ENCODE measurements around the gene HSP90B1. TPM values are rescaled to one million over a fixed set of nuclear protein-coding genes. Genes with fewer than 3 reads are reported as not detected.

The HSP90B1 gene
- total and polyA plus RNA-seq, 11 donors: 166 to 1,036 (median 337) TPM

DNA sequence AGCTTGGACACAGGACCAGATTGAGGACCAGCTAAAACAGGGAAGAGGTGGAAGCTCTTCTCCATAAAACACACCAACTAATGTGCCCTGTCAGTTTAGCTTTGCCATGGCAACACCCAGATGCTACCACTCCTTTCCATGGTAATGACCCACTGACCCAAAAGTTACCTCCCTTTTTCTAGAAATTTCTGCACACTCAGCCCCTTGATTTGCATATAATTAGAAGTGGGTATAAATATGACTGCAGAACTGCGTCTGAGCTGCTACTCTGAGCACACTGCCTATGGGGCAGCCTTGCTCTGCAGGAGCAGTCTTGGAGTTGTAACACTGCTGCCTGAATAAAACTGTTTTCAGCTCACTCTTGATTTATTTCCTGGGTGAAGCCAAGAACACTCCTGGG is 32.3 kb downstream of the HSP90B1 start:
- TF ChIP-seq, protein P1, sequence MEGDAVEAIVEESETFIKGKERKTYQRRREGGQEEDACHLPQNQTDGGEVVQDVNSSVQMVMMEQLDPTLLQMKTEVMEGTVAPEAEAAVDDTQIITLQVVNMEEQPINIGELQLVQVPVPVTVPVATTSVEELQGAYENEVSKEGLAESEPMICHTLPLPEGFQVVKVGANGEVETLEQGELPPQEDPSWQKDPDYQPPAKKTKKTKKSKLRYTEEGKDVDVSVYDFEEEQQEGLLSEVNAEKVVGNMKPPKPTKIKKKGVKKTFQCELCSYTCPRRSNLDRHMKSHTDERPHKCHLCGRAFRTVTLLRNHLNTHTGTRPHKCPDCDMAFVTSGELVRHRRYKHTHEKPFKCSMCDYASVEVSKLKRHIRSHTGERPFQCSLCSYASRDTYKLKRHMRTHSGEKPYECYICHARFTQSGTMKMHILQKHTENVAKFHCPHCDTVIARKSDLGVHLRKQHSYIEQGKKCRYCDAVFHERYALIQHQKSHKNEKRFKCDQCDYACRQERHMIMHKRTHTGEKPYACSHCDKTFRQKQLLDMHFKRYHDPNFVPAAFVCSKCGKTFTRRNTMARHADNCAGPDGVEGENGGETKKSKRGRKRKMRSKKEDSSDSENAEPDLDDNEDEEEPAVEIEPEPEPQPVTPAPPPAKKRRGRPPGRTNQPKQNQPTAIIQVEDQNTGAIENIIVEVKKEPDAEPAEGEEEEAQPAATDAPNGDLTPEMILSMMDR (IDR thresholded peaks at IDR 0.05): no peak
- no peak for TF ChIP-seq POLR2A (IDR thresholded peaks at IDR 0.05)
- H3K36me3 ChIP-seq: no peaks in the 10 kb centered on the region
- H3K27me3 ChIP-seq: no peaks in the 10 kb centered on the region
- no peak for DNase-seq
- H3K4me1 ChIP-seq: peaks cover 4 to 43% (median 27%) of the 10 kb centered on the region in 12 donors
- no peak overlapping the region for H3K4me3 ChIP-seq
- WGBS, 4 donors: 8 to 53% (median 30%) methylated on average over 1 of the region's 1 CpG
- intact Hi-C loops (cut with DNase I): loop anchor here in 1 of 10 donors (10.0 kb wide), 1 partner anchor 142 kb away; no protein-coding TSS in a partner anchor
- no peak for ATAC-seq
- no peaks in the 10 kb centered on the region for H3K9me3 ChIP-seq
- no peak overlapping the region for H3K27ac ChIP-seq

DNA sequence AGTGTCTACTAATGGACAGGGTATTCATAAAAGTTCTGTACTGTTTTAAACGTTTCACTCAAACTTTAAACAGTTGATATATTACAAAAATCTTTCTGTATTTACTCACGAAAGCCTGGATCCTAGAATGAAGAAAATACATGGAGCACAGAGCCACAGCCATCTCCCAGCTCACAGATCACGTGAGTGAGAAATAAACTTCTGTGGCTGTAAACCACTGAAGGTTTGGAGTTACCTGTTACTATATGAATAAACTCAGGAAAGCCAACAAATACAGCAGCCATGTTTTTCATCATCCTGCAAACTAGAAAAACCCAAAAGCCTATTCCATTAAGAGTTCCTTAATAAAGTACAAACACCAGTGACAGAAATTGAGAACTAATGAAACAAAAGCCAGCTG is 34.6 kb downstream of the HSP90B1 start:
- 19 to 26% (median 21%) methylated on average over 3 of the region's 3 CpGs for WGBS, 4 donors
- TF ChIP-seq POLR2A (IDR thresholded peaks at IDR 0.05): no peak
- TF ChIP-seq, protein P1 (IDR thresholded peaks at IDR 0.05): no peak
- H3K36me3 ChIP-seq: peaks cover 0 to 13% (median 0%) of the 10 kb centered on the region in 9 donors
- DNase-seq (no peak), ATAC-seq (no peak)
- peaks cover 4 to 59% (median 48%) of the 10 kb centered on the region in 12 donors for H3K4me1 ChIP-seq
- no peaks in the 10 kb centered on the region for H3K9me3 ChIP-seq
- intact Hi-C loops (cut with DNase I): loop anchor here in 6 of 10 donors (1.0 to 10.0 kb wide), 7 partner anchors 8 to 140 kb away; partner anchors contain the start of genes HCFC2 (in 4 of the 6) and HSP90B1 (in 2 of the 6)
- H3K27me3 ChIP-seq: no peaks in the 10 kb centered on the region
- H3K4me3 ChIP-seq: peak overlapping the region; percentile 74 to 99 (median 84)
- peak overlapping the region; percentile 73 to 98 (median 96) for H3K27ac ChIP-seq

DNA sequence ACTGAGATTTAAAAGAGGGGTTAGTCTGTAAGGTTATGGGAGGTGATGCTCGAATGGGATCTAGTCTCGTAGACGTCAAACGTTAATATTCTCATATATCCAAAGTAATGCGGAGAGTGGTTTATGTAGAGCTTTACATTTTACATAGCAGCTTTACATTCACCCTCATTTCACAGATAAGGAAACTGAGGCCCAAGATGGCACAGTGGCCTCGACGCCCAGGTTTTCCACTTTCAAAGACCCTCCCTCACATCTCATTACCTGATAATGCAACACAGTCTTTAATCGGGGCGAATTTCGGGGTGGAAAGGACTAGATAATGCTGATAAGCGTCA is 35.0 kb downstream of the HSP90B1 start:
- no peak for DNase-seq
- Histone ChIP-seq H3K27ac (peak overlapping the region; percentile 73 to 98 (median 96)), H3K4me1 (peaks cover 4 to 59% (median 51%) of the 10 kb centered on the region in 12 donors), H3K27me3 (no peaks in the 10 kb centered on the region), H3K9me3 (no peaks in the 10 kb centered on the region), H3K36me3 (peaks cover 0 to 14% (median 0%) of the 10 kb centered on the region in 9 donors), H3K4me3 (peak overlapping the region; percentile 74 to 99 (median 84))
- intact Hi-C loops (cut with DNase I): loop anchor here in 6 of 10 donors (1.0 to 10.0 kb wide), 7 partner anchors 8 to 140 kb away; partner anchors contain the start of genes HCFC2 (in 4 of the 6) and HSP90B1 (in 2 of the 6)
- no peak for ATAC-seq
- TF ChIP-seq, protein P1 (IDR thresholded peaks at IDR 0.05): no peak
- no peak for TF ChIP-seq POLR2A (IDR thresholded peaks at IDR 0.05)
- 0% methylated on average over 11 of the region's 11 CpGs for WGBS, 4 donors

DNA sequence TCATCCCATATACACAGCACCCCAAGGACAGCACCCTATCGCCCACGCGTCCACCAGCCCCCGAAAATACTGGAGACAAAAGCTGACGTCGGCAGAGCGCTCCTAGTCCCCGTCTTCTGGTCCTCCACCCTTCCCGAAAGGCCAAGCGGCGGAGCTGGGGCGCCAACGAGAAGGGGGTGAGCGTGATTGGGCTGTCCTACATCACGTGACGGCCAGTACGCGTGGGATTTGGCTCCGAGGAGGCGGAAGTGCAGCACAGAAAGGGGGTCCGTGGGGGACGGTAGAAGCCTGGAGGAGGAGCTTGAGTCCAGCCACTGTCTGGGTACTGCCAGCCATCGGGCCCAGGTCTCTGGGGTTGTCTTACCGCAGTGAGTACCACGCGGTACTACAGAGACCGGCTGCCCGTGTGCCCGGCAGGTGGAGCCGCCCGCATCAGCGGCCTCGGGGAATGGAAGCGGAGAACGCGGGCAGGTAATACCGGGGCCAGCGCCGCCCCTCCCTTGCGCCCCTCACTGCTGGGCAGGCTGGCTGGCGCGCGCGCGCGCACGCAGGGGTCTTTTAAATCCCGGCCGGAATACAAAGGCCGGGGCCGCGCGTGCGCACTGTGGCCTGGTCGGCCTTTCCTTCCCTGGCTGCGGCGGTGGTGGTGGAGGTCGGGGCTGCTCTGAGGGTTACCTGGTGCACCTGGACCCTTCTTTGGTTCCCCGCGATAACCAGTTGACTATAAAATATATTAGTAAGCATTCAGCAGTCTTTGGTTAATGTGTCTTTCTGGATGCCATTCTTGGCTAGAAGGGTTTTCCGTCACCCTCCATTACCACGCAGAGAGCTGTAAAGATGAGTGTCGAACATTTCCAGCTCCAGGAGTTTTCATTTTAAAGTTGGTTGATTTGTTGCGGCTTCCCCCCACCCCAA is 35.6 kb downstream of the HSP90B1 start, which contains the start of gene TDG:
TSS of gene TDG (plus strand) at position 283 of the 915 bp plus-strand sequence. CDS start at position 449, 166 bp downstream.
- peak; percentile 98 to 99 (median 99) for DNase-seq
- Histone ChIP-seq H3K27ac (peak within 1 kb of the TSS; percentile 73 to 98 (median 96)), H3K27me3 (no peaks in the 10 kb centered on the region), H3K4me1 (peaks cover 4 to 63% (median 51%) of the 10 kb centered on the region in 12 donors), H3K4me3 (peak within 1 kb of the TSS; percentile 74 to 99 (median 84)), H3K36me3 (peaks cover 0 to 14% (median 0%) of the 10 kb centered on the region in 9 donors), H3K9me3 (no peaks in the 10 kb centered on the region)
- intact Hi-C loops (cut with DNase I): loop anchor here in 6 of 10 donors (1.0 to 10.0 kb wide), 7 partner anchors 9 to 139 kb away; partner anchors contain the start of genes HCFC2 (in 4 of the 6) and HSP90B1 (in 2 of the 6)
- ATAC-seq: peak; percentile 98 to 99 (median 99)
- WGBS, 4 donors: 0 to 9% (median 5%) methylated on average over 44 to 64 of the region's 64 CpGs
- TF ChIP-seq, protein P1 (IDR thresholded peaks at IDR 0.05): peak in 3 of 12 donors; percentile 11 to 36 (median 29)
- peak; percentile 4 to 92 for TF ChIP-seq POLR2A (IDR thresholded peaks at IDR 0.05)

Measured in heart left ventricle (tissue), 16 donors.